GM18505 (cell line): Measurements from ENCODE around the gene PRKCH.

Experiments used
- ATAC-seq: cut with Tn5 transposase; IDR thresholded peaks from one replicate; pipeline ENCODE4 v1.9.1; 2021; ENCODE audit not compliant: unreplicated experiment
- POLR2A ChIP-seq: IDR thresholded peaks from 4 replicates; pipeline ENCODE4 v1.6.1; 2011; ENCODE audit warnings: borderline replicate concordance; ENCODE audit not compliant: insufficient read depth, insufficient read length; ENCODE audit errors: extremely low read depth

PRKCH gene

GRCh38 chr14:61581340-61581739 is 260.0 kb downstream of the PRKCH start:
- no peak for ATAC-seq
- TF ChIP-seq POLR2A, result no peak

GRCh38 chr14:61581955-61582615 is 260.7 kb downstream of the PRKCH start:
- no peak for ATAC-seq
- no peak for TF ChIP-seq POLR2A

- no peak for ATAC-seq
- TF ChIP-seq POLR2A, result no peak
Measured at GRCh38 chr14:61582815-61583214, 261.4 kb downstream of the PRKCH start.

GRCh38 chr14:61584331-61584741 is 263.0 kb downstream of the PRKCH start:
- no peak for ATAC-seq
- no peak for TF ChIP-seq POLR2A

- TF ChIP-seq POLR2A, result no peak
- no peak for ATAC-seq
Measured at GRCh38 chr14:61585598-61586543, 264.5 kb downstream of the PRKCH start.

GRCh38 chr14:61586544-61587055 is 265.2 kb downstream of the PRKCH start:
- ATAC-seq, result no peak
- TF ChIP-seq POLR2A, result no peak

- no peak for ATAC-seq
- TF ChIP-seq POLR2A, result no peak
Measured at GRCh38 chr14:61587081-61587713, 265.8 kb downstream of the PRKCH start.

- no peak for TF ChIP-seq POLR2A
Measured at GRCh38 chr14:61588419-61588901, 267.1 kb downstream of the PRKCH start.

GRCh38 chr14:61589691-61590581 is 268.6 kb downstream of the PRKCH start:
- TF ChIP-seq POLR2A, result no peak
- no peak for ATAC-seq

More at GRCh38 chr14:61588419-61588901, 267.1 kb downstream of the PRKCH start:
- ATAC-seq, result no peak

GRCh38 chr14:61591862-61592261 is 270.5 kb downstream of the PRKCH start:
- no peak for TF ChIP-seq POLR2A
- ATAC-seq, result no peak

GRCh38 chr14:61593330-61593729 is 272.0 kb downstream of the PRKCH start:
- ATAC-seq, result no peak
- TF ChIP-seq POLR2A, result no peak

- no peak for ATAC-seq
- TF ChIP-seq POLR2A, result no peak
Measured at GRCh38 chr14:61596990-61597389, 275.6 kb downstream of the PRKCH start.

GRCh38 chr14:61598980-61599379 is 277.6 kb downstream of the PRKCH start:
- no peak for TF ChIP-seq POLR2A
- ATAC-seq, result peak; percentile 53

GRCh38 chr14:61599942-61600341 is 278.6 kb downstream of the PRKCH start:
- ATAC-seq, result no peak
- no peak for TF ChIP-seq POLR2A
